A673 (cell line): ENCODE measurements around the gene PSMD3. TPM values are rescaled to one million over a fixed set of nuclear protein-coding genes. Genes with fewer than 3 reads are reported as not detected.
"Not testable (repeated sequence)": the region's sequence is repeated elsewhere in the genome, so short reads cannot be mapped to it uniquely, and the experiment has no call there.

Experiments used
- BruUV-seq: library from RNA; stranded (reverse); fragments of 400-500 nt; replicated peaks from 2 replicates; lab custom pipeline; 2021; lab: Mats Ljungman, UMichigan
- CTCF ChIA-PET: fragments of 300-600 bp; sonication (Branson Sonifier 250); formaldehyde crosslinking; loops from one replicate; lab custom pipeline; 2022; ENCODE audit warnings: antibody characterized with exemption; lab: Charles Lee
- POLR2A ChIA-PET: fragments of 300-600 bp; sonication (Branson Sonifier 250); formaldehyde crosslinking; loops from one replicate; lab custom pipeline; 2022; ENCODE audit warnings: antibody characterized with exemption; ENCODE audit not compliant: low non-redundant PET; lab: Charles Lee
- DNase-seq: peaks from one replicate; pipeline ENCODE4 v3.0.0-alpha.2; 2015; ENCODE audit warnings: low spot score
- H3K27ac ChIP-seq: fragments of 200-600 bp; sonication (generic); 2 replicates; pipeline ENCODE4 v1.5.1; 2016; ENCODE audit warnings: mixed run types, low read depth, mild to moderate bottlenecking, mixed read lengths, antibody characterized with exemption, low read length; ENCODE audit not compliant: poor library complexity, severe bottlenecking
- H3K27me3 ChIP-seq: fragments of 200-600 bp; sonication (generic); replicated peaks from 2 replicates; pipeline ENCODE4 v1.6.1; 2017; ENCODE audit warnings: mixed run types, low read depth, mild to moderate bottlenecking, mixed read lengths, antibody characterized with exemption, low read length; ENCODE audit not compliant: insufficient read depth, poor library complexity
- H3K36me3 ChIP-seq: fragments of 200-600 bp; sonication (generic); 2 replicates; pipeline ENCODE4 v1.6.1; 2016; ENCODE audit warnings: mixed run types, mild to moderate bottlenecking, mixed read lengths, antibody characterized with exemption, low read length; ENCODE audit not compliant: insufficient read depth, poor library complexity, severe bottlenecking
- H3K4me1 ChIP-seq: fragments of 200-600 bp; sonication (generic); 2 replicates; pipeline ENCODE4 v1.6.1; 2017; ENCODE audit warnings: mixed run types, mild to moderate bottlenecking, mixed read lengths, antibody characterized with exemption, low read length; ENCODE audit not compliant: insufficient read depth, poor library complexity, severe bottlenecking
- H3K4me3 ChIP-seq: fragments of 200-600 bp; sonication (generic); 2 replicates; pipeline ENCODE4 v1.5.1; 2016; ENCODE audit warnings: low read depth, mixed run types, mild to moderate bottlenecking, mixed read lengths, low read length; ENCODE audit not compliant: poor library complexity, severe bottlenecking
- H3K9me3 ChIP-seq: fragments of 200-600 bp; sonication (generic); 2 replicates; pipeline ENCODE4 v1.6.1; 2016; ENCODE audit warnings: mixed run types, low read depth, mild to moderate bottlenecking, mixed read lengths, antibody characterized with exemption, low read length; ENCODE audit not compliant: poor library complexity, severe bottlenecking
- CTCF ChIP-seq: fragments of 300-800, 200-600 bp; sonication (generic); conservative IDR thresholded peaks from 2 replicates; pipeline ENCODE4 v1.5.1; 2017; ENCODE audit warnings: low read depth, mild to moderate bottlenecking, antibody characterized with exemption, low read length, moderate library complexity, mixed read lengths
- EZH2 ChIP-seq: fragments of 200-600 bp; sonication (generic); IDR thresholded peaks from 2 replicates; pipeline ENCODE4 v1.6.1; 2017; ENCODE audit warnings: borderline replicate concordance, low read depth, mild to moderate bottlenecking, mixed read lengths, antibody characterized with exemption, low read length; ENCODE audit not compliant: poor library complexity, severe bottlenecking
- intact Hi-C: fragments of 100-400 bp; cut with micrococcal nuclease; formaldehyde crosslinking; loops from one replicate; pipeline ENCODE4 v1.10.0; 2022; ENCODE audit not compliant: unreplicated experiment
- total RNA-seq: library from RNA; stranded (reverse); gene quantifications from 2 replicates; pipeline ENCODE4 v1.2.3, GENCODE V29; 2021

Gene PSMD3
- total RNA-seq, 1 experiment from 2014 or later: 161 TPM

DNA sequence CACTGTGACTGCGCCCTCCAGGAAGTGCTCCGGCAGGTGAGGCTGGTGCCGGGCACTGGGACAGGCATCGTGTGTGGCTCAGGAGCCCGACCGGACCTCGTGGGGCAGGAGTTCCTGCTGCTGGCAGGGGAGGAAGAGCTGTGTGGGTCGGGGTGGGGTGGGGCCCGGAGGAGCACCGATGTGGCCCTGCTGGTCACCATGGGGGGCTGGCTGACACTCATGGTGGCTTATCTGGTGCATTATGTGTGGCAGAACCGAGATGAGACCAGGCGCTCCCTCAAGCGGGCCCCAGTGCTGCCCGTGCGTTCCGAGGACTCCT is 36.3 kb upstream of the PSMD3 start:
- H3K9me3 ChIP-seq: no peaks in the 10 kb centered on the region
- DNase-seq: no peak
- CTCF ChIA-PET: no interaction called here
- H3K27me3 ChIP-seq: no peaks in the 10 kb centered on the region
- TF ChIP-seq EZH2 (no peak), CTCF (no peak)
- no TSS peak for BruUV-seq
- H3K36me3 ChIP-seq: no peaks in the 10 kb centered on the region
- intact Hi-C loops: no loop called here
- POLR2A ChIA-PET: no interaction called here
- no peaks in the 10 kb centered on the region for H3K4me1 ChIP-seq
- no peak overlapping the region for H3K27ac ChIP-seq
- H3K4me3 ChIP-seq: no peak overlapping the region

DNA sequence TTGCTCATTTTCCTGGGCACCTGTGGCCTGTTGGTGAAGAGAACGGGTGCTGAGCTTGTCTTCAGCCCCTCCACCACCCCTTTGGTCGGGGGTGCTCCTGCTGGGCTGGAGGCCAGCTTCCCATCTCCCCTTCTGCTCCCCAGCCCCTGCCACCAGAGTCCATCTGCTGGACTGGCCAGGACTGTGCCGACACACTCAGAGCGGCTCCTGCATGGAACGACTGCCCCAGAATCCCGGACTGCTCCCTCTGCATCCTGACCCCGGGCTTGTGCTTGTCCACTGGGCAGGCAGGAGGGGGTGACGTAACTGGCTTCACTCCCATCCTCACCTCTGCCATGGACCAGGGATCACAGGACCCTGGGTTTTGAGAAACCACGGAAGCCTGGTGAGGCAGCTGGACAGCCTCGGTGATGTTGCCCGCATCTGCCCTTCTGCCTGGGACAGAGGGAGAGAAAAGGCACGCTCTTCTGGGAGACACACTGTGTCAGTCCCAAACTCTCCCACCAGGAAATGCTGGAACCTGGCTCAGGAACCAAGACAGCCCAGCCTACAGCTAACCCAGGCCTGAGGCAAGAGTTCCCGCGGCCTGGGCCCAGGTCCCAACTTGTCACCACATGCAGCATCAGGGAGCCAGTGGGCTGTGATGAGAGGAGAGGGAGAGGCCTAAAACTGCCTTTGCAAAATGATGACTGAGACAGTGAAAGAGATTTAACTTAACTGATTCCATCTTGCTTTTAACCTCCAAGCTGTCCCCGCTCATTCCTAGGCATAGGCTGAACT is 33.9 kb upstream of the PSMD3 start:
- ChIA-PET CTCF (no interaction called here), POLR2A (no interaction called here)
- no peaks in the 10 kb centered on the region for H3K27me3 ChIP-seq
- no peak overlapping the region for H3K4me3 ChIP-seq
- intact Hi-C loops: no loop called here
- H3K36me3 ChIP-seq: no peaks in the 10 kb centered on the region
- TF ChIP-seq CTCF (no peak), EZH2 (no peak)
- no peaks in the 10 kb centered on the region for H3K9me3 ChIP-seq
- H3K4me1 ChIP-seq: no peaks in the 10 kb centered on the region
- no peak for DNase-seq
- BruUV-seq: no TSS peak
- no peak overlapping the region for H3K27ac ChIP-seq

DNA sequence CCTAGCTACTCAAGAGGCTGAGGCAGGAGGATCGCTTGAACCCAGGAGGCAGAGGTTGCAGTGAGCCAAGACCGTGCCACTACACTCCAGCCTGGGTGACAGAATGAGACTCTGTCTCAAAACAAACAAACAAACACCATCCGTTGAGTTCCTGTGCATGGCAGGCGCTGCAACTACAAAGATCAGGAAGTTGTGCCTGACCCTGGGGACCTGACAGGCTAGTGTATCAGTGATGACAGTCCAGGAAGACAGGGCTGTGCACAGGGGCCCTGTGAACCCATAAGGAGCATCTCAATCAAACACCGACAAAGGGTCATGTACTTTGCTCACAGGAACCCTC is 32.1 kb upstream of the PSMD3 start:
- H3K4me3 ChIP-seq, BruUV-seq, CTCF ChIA-PET, intact Hi-C loops, H3K4me1 ChIP-seq, H3K27me3 ChIP-seq, H3K36me3 ChIP-seq, DNase-seq, H3K9me3 ChIP-seq, POLR2A ChIA-PET, H3K27ac ChIP-seq: not testable (repeated sequence)

DNA sequence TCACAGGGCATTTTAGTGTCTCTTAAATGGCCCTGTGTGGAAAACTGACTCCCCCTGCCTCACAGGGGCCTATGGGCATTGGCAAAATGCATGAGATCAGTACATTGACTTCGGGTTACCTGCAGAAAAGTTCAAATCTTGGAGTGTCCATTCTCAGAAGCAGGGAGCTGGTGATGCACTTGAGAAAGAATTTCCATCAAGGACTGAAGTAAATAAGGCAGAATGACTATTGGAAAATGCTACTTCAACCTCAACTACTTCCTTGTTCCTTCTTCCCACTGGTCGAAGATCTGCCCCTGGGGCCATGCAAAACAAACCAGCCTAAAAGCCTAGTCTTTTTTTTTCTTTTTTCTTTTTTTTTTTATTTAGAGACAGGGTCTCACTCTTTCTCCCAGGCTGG is 31.6 kb upstream of the PSMD3 start:
- Histone ChIP-seq H3K27ac (no peak overlapping the region), H3K4me3 (no peak overlapping the region), H3K36me3 (no peaks in the 10 kb centered on the region), H3K9me3 (no peaks in the 10 kb centered on the region), H3K27me3 (no peaks in the 10 kb centered on the region), H3K4me1 (no peaks in the 10 kb centered on the region)
- CTCF ChIA-PET: interaction anchor here (0.7 kb wide), 1 partner anchor 10 kb away, joined by 3 read pairs; no protein-coding TSS in a partner anchor
- TF ChIP-seq CTCF: no peak
- TF ChIP-seq EZH2: no peak
- POLR2A ChIA-PET: no interaction called here
- intact Hi-C loops: no loop called here
- DNase-seq: no peak
- BruUV-seq: no TSS peak
